Left forelimb (tissue), 1 donor: ENCODE measurements around the gene LONP2.
"Not testable (repeated sequence)": the region's sequence is repeated elsewhere in the genome, so short reads cannot be mapped to it uniquely, and the experiment has no call there.

Experiments used
- DNase-seq: peaks from one replicate; pipeline ENCODE4 v3.0.0-alpha.2; 2018; ENCODE audit warnings: low spot score

Gene LONP2

DNA sequence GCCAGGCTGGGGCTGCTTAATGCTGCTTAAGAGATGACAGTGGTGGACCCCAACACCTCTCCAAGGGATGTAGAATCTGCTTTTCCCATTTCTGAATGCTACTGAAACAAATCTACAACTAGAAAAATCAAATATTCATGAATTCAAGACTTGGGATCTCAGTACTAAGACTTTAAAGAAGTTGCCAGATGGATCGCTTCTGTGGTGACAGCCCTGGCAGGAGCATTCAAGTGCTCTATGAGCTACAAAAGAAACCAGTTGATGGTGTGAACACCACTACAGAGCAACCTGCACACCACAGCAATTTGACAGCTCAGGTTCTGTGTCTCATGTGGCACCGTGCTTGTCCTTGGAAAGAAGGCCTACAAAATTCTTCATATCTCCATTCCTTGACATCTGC lies 98.5 kb downstream of the LONP2 start:
- no peak for DNase-seq

DNA sequence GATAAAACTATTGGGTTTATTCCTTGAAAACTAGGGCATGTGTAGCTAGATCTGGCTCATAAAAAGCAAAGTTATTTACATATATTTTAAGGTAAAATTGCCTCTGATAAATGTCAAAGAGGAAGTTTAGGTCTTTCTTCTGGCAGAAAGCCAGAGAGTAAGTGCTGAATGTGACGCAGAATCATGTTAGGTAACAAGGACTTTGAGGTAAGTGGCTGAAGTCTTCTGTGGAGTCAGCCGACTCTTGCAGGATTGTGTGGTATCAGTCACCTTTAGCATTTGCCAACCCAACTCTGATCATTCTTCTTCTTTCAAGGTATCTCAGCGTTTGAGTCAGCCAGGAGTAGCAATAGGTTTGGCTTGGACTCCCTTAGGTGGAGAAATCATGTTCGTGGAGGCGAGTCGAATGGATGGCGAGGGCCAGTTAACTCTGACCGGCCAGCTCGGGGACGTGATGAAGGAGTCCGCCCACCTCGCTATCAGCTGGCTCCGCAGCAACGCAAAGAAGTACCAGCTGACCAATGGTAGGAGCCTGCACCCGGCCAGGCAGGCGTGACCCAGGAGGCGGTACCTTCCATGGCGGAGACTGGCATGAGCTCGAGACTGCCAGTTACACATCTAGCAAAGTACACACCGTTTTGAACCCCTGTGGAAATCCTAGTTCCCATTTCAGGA lies 103.2 kb downstream of the LONP2 start:
- DNase-seq = no peak

DNA sequence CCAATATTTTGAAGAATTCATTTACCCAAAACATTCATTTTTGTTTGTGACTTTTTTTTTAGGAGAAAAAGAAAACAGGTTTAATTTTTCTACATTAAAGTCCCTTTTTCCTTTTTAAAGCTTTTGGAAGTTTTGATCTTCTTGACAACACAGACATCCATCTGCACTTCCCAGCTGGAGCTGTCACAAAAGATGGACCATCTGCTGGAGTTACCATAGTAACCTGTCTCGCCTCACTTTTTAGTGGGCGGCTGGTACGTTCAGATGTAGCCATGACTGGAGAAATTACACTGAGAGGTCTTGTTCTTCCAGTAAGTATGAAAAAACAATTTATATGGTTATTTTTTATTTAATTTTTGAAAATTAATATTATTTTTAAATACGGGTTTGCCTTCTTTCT lies 103.9 kb downstream of the LONP2 start:
- DNase-seq = no peak

DNA sequence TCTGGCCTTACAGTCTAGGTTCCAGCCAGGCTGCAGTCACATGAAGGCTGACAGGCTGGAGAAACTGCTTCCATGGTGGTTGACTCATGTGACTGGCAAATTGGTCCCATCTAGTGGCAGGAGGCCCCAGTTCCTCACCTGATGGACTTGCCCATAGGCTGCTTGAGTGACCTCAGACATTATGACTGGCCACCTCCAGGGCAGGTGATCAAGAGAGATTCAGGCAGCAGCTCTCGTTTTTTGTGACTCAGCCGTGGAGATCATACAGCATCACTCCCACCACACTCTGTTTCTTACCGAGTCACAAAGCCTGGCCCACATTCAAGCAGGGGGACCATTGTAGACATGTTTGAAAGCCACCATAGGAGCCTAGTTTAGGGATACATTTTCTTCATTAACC lies 106.6 kb downstream of the LONP2 start:
- DNase-seq = no peak

DNA sequence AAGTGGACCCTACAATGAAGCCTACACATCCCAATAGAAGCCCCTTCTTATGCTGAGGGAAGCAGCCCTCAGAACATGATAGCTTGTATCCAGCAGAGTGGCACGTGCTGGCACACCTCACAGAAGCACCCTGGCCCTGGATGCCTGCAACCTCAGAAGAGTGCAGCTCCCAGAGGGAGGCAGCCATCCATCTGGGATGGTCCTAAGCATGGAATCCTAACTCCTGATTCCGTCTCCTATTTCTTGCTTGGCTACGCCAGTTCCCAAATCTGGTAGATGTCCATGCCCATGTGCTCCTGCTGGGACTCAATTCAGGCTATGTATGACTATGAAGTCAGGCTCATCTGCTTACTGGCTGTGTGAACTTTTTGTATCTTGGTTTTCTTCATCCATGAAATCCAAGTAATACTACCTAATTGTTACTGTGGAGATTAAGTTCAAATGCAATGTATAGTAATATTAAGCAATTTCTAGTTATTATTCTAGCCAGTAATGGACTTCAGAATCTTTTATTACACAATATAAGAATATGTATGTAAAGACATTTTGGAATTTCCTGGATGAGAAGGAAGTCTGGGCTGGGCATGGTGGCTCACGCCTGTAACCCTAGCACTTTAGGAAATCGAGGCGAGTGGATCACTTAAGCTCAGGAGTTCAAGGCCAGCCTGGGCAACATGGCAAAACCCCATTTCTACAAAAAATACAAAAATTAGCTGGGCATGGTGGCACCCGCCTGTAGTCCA lies 108.7 kb downstream of the LONP2 start:
- no peak for DNase-seq

DNA sequence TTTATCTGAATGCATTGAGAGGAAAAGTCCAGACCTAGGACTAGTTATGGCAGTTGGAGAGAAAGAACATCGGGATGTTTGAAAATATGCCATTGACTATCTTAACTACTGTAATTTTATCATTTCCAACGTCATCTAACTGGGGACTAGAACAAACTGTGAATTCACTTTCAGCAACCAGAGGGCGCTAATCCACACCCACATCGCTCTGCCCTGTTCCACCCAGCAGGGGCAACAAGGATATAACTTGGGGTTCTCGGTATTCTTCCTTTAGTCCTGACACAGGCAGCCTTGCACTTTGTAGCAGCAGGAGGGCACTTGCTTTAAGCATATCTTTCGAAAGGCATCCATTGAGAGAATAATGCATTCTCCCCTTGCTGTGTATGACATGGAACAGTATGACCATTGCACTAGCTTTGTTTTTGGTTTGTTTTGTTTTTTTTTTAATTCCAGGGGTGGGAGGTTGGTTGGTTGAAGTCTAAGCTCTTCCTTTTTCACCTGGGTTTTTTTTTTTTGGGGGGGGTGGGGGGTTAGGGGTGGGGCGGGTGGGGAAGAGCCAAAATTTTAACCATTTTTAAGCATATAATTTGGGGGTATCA lies 109.6 kb downstream of the LONP2 start:
- DNase-seq = no peak

DNA sequence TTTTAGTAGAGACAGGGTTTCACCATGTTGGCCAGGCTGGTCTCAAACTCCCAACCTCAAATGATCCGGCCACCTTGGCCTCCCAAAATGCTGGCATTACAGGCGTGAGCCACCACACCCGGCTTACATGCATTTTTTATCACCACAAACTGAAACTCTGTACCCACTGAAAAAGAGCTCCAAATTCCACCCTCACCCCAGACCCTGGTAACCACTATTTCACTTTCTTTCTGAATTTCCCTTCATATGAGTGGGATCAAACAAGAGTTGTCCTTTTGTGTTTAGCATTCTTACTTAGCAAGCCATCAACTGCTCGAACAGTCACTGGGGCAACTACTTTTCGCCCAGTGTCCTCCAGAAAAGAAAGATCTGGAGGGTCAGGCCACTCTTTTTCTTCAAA lies 110.3 kb downstream of the LONP2 start:
- DNase-seq = not testable (repeated sequence)

DNA sequence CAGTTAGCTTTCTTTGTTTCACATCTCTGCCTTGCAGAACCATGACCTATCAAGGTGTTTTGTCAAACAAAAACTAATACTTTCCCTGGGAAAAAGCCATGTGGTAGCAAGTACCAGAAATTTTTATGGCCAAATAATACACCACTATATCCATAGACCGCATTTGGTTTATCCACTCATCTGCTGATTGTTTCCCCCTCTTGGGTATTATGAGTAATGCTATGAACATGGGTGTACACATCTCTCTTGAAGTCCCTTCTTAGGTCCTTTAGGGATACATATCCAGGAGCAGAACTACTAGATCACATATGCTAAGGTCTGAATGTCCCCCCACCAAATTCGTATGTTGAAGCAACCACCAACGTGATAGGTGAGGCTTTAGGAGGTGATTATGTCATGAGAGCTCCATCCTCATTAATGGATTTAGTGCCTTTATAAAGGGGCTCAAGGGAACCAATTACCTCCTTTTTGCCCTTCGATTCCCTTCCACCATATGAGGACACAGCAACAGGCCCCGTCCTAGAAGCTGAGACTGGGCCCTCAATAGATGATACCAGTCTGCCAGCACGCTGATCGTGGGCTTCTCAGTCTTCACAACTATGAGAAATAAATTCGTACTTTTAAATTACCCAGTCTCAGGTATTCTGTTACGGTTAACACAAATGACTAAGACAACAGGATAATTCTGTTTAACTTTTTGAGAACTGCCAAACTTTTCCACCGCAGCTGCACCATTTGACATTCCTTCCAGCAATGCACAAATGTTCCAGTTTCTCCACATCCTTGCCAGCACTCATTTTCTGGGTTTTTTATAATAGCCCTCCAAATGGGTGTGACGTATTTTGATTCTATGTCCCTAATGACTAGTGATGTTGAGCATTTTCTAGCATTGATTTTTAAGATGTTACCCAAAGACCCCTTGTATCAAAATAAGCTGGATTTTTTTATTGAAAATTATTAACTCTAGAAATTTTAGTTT lies 111.1 kb downstream of the LONP2 start:
- no peak for DNase-seq

DNA sequence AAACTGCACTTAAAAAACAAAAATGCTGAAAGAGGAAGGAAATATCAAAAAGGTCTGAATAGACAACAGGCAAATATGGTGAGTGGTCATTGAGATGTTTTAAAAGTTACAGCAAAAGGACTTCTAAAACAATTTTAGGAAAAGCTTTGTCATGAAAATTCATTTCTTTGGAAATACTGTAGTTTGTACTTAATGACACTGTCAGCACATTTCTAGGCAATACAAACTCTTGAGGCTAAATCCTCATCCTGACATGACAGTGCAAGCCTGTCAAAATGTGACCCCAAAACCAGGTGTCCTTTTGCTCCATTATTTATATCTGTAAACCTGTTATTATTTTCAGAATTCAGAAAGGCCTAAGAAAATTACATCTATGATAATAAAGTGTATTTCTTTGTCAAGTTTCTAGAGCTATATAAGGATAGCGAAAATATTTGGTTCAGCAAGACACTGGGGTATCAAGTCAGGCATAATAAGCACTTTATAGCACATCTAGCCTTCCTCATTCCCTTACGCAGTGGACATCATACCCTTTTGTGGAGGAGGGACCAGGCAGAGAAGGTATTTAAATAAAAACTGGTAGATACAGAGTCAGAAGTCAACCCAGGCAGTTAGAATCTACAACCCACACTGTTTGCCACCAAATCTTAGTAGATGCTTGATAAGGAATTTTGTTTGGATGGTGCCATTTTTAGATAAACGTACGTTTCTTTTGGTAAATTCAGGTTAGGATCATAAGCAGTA lies 112.7 kb downstream of the LONP2 start:
- no peak for DNase-seq

DNA sequence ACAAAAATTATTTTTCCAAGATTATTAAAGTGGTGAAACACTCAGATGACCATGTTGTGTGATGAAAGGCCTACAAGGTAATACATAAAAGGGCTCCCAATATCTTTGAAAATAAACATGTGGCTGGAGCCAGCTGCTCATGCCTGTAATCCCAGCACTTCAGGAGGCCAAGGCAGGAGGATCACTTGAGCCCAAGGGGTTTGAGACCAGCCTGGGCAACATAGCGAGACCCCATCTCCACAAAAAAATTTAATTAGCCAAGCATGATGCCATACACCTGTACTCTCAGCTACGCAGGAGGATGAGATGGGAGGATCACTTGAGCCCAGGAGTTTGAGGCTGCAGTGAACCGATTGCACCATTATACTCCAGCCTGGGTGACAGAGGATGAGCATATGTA lies 114.3 kb downstream of the LONP2 start:
- DNase-seq = no peak

DNA sequence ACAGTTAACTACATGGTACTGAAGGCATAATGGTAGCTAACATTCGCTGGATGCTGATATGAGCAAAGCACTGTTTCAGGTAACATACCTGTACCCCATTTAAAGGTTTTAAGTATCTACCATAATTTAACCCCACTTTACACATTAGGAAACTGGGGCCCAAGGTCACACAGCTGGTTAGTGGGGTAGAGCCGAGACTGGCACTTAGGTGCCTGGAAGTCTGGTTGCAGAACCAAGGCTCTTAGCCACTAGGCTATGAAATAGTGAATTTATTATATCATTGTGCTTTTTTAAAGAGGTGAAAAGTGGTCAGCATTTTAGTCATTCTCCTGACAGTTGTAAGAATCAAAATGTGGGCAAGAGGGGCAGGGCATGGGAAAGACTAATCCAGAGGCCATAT lies 115.9 kb downstream of the LONP2 start:
- no peak for DNase-seq

DNA sequence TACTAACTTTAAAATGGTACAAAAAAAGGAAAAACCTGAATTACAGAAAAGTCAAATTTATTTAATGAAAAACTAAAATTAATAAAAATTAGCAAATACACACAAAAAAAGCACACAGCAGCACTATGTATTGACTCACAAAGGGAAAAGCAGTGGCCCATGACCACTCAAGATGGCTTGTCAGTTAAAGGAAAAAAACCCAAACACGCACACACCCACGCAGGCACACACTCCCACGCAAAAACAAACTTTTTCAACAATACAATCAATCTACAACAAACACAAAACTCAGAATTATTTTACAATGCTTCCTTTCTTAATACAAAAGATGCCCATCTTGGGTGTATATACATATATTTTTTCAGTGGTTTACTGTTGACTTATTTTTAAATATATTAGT lies 116.9 kb downstream of the LONP2 start:
- DNase-seq = no peak

DNA sequence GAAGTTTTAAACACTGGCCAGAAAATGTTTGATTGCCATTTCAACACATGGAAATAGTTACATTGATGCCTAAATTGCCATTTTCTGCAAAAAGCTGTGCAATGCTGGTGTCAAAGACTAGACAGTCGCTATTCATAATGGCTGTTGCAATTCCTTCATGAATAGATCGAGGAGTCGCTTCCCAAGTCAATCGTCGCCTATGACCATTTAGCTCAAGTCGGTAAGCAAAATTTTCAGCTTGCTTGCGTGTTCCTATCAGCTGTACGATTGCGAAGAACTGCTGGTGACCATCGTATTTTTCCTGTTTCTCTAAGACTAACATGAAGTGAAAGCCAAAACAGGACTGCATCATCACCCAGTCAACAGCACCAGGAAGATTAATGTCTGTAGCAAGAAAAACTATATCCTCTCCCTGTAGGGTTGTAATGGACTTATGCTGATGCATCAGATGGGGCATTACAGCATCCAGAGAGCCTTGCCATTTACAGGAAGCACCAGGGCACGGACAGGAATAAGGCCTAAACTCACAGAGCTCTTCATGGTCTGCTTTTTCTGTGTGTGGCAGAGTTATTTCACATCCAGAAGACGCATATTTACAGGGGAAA lies 117.5 kb downstream of the LONP2 start:
- no peak for DNase-seq

DNA sequence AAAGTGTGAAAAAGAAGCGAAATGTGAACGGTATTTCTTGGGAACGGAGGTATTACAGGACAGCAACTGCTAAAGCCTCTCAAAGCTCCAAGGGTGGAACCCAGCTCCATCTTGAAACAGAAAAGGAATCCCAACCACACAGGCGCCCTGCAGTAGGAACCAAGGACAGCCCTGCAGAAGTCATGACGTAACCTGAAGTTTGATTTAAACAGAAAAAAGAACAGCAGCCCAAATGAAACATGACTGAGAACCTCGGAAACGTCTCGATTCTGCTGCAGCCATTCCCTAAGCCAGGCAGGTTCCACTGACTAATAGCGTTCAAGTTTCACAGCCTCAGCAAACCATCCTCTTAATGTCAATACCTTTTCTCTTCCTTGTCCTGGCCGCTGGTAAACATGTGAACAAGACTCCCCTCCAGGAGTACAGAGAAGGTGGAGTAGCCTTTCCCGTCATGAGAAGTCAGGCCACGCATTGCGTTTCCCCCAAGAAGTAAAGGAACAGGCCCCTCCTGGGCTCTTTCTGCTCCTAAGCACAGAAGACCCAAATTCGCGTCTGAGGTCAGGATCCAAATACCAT lies 121.0 kb downstream of the LONP2 start:
- DNase-seq = no peak

DNA sequence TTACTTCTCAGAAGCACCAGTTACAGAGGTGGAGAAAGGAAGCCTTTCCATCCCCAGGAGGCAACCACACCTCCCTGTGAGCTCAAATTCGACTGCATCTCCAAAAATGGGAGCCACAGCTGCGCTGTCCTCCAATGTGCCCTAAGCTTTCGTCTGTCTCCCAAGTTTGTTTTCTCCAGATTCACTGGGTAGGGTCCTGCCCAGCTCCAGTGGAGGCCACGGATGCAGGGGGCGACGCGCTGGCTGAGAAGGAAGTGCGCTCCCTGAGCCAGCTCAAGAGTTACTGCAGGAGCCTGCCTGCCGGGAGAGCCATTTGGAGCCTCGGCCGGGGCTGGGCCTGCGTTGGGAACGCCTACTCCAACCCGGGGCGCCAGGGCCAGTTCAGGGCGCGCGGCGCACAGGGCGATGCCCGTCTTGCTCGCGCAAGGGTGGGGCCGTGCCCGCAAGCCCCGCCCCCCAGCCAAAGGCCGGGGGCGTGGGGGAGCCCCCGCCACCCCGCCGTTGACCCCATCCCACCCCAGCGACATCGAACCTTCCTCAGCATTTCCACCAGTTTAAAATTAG lies 121.6 kb downstream of the LONP2 start:
- DNase-seq = peak; percentile 90

DNA sequence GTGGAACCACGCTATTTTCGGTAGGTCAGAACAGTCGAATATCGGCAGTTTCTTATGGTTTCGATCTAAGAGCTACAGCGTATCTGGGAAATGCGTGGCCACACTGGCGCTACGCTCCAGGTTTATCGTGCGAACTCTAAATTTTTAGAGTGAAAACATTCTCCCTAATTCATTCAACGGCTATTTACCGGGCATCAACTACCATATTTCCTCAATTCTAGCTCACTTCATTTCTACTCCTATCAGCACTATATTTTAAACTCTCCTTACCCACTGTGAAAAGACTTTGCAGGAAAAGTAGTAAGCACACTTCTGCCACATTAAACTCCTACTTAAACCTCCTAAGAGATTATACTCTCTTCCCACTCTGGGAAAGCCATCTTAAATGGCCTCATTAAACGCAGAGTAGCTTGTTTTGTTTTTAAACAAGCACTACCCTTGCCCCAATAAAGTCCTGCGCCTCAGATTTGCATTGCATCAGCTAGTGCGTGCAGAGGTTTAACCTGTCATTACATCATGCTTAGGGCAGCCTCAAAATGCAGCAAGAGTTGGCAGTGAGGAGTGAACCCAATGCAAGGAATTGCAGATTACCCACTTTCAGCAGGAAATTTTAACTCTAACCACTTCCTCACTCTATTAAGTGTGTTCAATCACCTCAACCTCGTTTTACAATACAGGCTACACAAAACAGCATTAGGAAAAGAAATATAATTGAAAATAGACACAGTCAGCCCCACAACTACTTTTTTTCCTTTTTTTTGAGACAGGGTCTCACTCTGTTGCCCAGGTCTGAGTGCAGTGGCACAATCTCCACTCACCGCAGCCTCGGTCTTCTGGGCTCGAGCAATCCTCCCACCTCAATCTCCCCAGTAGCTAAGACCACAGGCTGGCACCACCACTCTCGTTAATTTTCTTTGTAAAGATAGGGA lies 122.3 kb downstream of the LONP2 start:
- DNase-seq = no peak

DNA sequence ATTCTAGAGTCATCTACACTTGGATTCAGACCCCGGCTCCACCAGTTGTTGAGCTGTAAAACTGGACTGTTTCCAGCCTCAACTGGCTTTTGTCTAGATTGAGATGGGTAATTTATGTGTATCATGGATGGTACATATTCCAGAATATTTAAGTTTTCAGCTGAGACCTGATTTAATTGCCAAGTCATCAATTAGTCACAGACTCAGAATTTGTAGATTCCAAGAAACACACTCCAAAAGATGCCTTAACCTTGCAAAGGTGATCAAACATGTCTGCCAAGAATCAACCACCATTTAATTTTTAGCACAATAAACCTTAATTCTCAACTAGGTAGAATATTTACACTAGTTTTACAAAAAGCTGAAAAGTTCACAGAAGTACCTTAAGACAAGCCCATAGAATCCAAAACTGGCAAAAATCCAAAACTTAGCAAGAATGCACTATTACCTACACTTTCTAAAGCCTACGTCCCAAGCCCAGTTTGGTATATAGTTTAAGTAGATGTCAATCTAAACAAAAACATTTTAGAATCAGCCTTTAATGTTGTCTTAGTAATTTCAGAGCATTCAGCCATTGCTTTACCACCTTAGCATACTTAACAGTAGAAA lies 123.4 kb downstream of the LONP2 start:
- no peak for DNase-seq

DNA sequence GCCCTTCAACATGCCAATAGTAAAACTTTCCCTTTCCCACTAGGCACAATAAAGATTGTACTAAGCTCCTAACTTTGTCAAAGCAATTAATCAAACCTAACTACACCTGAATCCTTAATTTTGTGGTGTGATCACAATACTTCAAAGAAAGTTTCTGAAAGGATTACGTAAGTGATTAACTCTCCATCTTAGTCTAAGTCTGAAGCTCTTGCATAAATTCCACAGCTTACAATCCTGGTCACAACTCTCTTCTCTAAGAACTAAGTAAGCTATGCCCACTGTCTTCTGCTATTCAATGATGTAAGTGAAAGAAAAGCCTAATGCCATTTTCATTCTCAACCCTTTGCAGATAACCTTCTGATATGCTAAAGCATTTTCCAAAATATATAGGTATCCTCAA lies 125.7 kb downstream of the LONP2 start:
- DNase-seq = no peak

DNA sequence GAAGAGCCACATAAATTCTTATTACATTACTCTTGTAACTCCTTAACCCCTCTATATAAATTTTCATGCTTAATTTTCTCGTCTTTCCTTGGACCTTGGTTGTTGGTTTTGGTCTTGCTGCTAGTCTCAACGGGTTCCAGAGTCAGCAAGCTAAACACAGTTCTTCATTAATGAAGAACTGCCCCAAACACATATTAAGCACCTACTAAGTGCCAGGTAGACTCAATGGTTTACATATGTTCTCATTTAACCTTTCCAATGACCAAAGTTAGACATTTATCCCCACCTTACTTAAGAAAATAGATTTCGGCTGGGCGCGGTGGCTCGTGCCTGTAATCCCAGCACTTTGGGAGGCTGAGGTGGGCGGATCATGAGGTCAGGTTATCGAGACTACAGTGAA lies 126.1 kb downstream of the LONP2 start:
- DNase-seq = no peak
